Ramos (cell line): ENCODE data around the gene OSBPL9.
"Not testable (repeated sequence)": the region's sequence is repeated elsewhere in the genome, so short reads cannot be mapped to it uniquely, and the experiment has no call there.

Experiments
- in situ Hi-C: fragments of 300-500 bp; cut with MboI; formaldehyde crosslinking; loops from one replicate; pipeline ENCODE4 v1.14.3; 2022; ENCODE audit warnings: low sequenced_read_pairs; ENCODE audit not compliant: unreplicated experiment

Gene OSBPL9

DNA sequence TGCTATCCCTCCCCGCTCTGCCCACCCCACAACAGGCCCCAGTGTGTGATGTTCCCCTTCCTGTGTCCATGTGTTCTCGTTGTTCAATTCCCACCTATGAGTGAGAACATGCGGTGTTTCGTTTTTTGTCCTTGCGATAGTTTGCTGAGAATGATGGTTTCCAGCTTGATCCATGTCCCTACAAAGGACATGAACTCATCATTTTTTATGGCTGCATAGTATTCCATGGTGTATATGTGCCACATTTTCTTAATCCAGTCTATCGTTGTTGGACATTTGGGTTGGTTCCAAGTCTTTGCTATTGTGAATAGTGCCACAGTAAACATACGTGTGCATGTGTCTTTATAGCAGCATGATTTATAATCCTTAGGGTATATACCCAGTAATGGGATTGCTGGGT lies 84.9 kb downstream of the OSBPL9 start:
- in situ Hi-C loops = not testable (repeated sequence)

DNA sequence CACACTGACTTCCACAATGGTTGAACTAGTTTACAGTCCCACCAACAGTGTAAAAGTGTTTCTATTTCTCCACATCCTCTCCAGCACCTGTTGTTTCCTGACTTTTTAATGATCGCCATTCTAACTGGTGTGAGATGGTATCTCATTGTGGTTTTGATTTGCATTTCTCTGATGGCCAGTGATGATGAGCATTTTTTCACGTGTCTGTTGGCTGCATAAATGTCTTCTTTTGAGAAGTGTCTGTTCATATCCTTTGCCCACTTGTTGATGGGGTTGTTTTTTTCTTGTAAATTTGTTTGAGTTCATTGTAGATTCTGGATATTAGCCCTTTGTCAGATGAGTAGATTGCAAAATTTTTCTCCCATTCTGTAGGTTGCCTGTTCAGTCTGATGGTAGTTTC lies 85.3 kb downstream of the OSBPL9 start:
- in situ Hi-C loops = not testable (repeated sequence)

DNA sequence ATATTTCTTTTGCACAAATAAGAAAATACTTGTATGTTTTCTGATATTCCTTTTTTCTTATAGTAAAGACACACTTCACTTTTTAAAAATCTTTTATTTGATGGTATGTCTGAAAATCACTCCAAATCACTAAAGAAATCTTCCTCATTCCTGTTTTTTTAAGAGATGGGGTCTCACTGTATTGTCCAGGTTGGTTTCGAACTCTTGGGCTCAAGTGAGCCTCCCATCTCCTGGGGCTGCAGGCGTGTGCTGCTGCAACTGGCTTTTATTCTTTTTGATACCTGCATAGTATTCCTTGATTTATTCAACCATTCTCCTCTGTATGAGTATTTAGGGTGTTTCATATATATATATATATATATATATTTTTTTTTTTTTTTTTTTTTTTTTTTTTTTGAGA lies 88.1 kb downstream of the OSBPL9 start:
- in situ Hi-C loops = no loop called here

DNA sequence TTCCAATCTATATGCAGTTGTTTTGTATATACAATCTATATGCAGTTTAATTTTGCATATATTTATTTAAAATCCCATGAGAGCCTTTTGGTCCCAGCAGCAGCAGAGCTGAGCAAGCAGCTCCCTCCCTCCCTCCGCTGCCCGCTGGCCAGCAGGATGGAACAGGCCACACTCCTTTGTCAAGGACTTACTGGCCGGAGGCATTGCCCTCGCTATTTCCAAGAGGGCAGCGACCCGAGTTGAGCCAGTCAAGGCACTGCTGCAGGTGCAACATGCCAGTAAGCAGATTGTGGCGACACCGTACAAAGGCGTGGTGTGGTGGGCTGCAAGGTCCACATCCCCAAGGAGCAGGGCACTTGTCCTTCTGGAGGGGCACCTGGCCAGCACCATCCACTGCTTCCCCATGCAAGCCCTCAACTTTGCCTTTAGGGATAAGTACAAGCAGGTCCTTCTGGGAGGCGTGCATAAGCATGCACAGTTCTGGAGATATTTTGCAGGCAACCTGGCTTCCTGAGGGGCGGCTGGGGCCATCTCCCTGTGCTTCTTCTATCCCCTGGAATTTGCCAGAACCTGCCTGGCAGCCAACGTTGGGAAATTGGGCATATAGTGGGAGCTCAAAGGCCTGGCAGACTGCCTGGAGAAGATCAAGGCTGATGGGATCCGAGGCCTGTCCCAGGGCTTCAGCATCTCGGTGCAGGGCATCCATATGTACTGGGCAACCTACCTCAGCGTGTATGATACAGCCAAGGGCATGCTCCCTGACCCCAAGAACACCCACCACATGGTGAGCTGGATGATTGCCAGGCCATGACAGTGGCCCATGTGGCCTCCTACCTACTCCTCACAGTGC lies 92.2 kb downstream of the OSBPL9 start:
- in situ Hi-C loops = no loop called here

DNA sequence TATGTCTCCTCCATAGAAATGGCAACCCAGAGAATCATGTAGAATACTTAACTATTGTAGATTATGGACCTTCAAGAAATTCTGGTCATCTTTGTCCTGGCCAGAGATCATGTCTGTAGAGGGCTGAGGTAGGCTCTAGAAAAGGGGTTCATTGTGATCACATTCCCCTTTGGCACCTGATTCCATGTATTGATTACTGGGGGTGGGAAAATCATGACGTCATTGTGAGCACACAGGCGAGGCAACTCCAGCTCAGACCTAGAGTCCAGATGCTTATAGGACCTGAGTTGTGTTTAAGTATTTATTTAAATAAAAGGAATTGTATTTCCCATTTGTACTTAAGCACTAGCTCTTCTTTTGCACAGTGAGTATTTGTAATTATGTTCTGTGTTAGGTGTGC lies 93.1 kb downstream of the OSBPL9 start:
- in situ Hi-C loops = no loop called here

DNA sequence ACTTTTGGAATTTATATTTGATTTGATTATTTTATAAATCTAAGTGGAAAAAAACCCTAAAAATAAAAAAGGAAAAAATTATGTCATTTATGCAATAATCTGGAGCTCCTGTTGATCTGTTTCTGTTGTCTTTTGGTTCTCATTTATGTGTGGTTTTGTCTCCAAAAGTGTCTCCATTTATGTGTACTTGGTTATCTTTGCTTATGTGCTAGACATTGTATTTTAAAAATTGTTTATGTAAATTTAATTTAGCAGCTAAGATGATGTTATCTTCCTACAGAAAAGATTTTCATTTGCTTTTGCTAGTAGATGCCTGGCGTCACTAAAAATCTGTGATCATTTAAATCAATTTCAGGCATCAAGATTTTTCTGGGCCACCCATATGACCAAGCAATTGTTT lies 95.7 kb downstream of the OSBPL9 start:
- in situ Hi-C loops = no loop called here

DNA sequence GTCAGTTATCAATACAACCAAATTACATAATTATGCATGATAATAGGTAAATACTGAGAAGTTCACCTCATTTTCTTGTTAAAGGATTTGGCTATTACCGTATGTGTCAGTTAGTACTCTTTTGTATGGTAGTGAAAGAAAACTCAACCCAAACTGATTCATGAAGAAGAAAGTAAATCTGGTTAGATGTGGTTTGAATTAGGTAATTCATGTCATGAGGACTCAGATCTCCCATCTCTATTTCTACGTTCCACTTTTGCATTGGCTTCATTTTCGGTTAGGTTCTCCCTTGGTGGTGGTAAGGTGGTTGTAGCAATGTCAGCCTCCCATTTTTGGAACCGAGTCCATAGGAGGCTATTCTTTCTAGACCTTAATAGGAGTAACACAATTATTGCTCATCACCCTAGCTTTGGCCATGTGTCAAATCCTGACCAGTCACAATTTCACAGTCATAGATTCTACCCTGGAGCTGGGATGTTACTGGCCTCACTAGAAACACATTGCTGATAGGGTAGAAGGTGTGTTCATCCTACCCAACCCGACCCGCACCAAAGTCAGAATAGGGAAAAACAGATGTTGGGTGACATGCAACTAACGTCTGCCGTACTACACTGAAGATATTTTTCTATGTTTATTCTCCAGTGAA lies 97.6 kb downstream of the OSBPL9 start:
- in situ Hi-C loops = no loop called here

DNA sequence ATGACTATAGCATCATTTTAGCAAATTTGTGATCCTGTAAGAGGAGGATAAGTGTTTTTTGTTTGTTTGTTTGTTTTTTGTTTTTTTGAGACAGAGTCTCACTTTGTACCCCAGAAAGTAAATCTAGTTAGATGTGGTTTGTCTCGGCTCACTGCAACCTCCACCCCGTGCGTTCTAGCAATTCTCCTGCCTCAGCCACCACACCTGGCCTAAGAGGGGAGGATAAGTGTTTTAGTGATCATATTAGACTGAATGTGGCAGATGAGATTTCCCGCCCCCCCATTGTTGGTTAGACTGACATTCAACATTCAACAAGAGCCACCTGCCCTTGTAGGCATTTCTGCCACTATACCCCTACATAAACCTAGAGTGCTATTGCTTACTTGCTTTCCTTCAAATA lies 98.5 kb downstream of the OSBPL9 start:
- in situ Hi-C loops = no loop called here

DNA sequence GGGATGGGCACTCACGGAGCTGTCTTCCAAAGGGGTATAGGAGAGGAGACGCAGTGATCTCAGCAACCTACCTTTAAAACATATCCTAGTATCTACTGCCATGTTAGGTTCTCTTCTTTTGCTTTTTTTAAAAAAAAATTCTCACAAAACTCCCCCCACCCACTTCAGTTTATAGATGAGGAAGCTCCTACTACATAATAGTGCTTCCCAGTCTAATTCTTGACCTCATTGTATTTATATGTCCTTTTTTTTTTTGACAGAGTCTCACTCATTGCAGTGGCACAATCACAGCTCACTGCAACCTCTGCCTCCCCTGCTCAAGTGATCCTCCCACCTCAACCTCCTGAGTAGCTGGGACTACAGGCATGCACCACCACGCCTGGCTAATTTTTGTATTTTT lies 99.9 kb downstream of the OSBPL9 start:
- in situ Hi-C loops = no loop called here

DNA sequence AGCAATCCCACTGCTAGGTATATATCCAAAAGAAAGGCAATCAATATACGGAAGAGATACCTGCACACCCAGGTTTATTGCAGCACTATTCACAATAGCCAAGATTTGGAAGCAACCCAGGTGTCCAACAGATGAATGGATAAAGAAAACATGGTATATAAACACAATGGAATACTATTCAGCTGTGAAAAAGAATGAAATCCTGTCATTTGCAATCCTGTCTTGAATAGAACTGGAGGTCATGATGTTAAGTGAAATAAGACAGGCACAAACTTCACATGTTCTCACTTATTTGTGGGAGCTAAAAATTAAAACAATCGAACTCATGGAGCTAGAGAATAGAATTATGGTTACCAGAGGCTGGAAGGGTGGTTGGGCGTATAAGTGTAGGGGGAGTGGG lies 101.0 kb downstream of the OSBPL9 start:
- in situ Hi-C loops = no loop called here

DNA sequence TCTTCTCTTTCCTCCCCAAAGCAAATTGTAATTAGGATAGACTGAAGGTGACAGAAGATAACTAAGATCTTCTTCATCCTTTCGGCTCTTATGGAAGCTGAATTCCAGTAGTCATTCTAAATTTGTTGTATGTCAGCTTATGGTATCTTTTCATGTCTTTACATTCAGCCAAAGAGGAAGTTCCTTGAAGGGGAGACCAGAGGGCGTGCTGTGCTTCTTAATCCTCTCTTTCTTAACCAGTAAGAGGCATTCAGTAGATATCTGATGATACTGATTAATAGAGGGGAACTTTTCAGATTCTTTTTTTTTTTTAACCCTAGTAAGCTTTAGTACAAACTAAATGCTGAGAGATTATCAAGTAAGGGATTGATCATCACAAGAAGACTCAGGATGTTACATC lies 102.3 kb downstream of the OSBPL9 start:
- in situ Hi-C loops = no loop called here

DNA sequence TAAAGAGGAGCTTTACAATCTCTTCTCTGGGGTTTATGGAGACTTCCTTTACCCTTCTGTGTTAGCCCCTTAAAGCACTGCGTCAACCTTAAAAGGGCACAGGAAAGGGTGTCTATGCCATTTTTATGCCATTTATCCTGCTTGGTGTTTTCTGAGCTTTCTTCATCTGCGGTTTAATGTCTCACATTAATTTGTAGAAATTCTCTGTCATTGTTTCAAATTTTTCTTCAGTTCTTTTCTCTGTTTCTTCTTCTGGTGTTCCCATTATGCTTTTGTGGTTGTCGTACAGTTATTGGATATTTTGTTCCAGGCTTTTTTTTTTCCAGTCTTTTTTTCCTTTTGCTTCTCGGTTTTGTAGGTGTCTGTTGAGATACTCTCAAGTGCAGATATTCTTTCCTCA lies 107.9 kb downstream of the OSBPL9 start:
- in situ Hi-C loops = no loop called here

DNA sequence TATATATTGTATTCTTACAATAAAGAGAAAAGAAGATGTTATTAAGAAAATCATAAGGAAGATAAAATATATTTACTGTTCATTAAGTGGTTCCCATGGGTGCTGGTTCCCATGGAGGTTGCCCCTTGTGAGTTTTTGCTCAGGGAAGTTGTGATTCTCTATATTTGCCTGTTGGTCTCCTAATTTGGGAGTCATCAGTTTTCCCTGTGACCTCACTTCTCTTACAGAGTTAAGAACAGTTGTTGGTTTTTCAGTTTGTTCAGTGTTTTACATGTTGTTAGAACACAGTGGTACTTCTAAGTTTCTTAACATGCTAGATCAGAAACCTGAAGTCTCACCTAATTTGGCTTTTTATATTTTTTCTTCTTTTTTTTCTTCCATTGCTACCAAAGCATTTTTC lies 109.2 kb downstream of the OSBPL9 start:
- in situ Hi-C loops = no loop called here

DNA sequence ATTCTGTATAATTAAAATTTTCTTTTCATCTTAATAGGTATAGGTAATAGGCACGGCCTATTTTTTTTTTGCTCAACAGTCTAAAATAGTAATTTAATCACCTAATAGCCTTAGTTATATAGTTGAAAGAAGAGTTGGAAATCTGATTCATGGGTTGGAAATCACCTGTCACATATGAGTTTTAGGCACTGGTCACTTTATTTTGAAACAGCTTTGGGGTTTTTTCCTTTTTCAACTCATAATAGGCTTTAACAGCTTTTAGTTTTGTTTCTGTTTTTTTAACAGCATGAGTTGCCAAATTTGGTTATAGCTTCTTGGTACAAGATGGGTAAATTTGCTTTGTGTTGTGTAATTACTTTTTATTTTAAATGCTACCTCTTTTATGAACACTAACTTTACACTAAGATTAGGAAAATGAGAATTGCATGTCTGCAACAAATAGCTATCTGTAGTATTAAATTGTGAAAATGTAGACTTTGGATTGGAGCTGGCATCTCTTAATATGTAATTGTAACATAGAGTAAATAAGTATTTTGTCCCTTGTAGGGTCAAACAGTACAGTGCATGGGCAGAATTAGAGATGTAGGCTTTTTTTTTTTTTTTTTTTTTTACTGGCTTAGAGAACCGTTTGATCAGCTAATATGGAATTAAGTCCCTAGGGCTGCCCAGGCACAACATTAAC lies 109.8 kb downstream of the OSBPL9 start:
- in situ Hi-C loops = no loop called here

DNA sequence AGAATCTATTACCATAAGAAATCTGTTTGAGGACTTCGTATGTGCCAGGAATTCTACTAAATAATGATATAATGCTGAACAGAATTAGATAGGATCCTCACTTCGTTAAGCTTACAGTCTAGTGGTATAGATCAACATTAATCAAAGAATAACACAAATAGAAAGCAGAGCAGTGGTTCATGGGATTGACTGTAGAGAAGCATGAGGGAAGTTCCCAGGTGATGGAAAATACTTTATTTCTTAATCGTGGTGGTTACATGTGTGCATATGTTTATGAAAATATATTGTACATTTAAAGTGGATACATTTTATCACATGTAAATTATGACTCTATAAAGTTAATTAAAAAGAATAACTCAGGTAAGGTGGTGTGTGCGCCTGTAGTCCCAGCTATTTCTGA lies 110.5 kb downstream of the OSBPL9 start:
- in situ Hi-C loops = no loop called here

DNA sequence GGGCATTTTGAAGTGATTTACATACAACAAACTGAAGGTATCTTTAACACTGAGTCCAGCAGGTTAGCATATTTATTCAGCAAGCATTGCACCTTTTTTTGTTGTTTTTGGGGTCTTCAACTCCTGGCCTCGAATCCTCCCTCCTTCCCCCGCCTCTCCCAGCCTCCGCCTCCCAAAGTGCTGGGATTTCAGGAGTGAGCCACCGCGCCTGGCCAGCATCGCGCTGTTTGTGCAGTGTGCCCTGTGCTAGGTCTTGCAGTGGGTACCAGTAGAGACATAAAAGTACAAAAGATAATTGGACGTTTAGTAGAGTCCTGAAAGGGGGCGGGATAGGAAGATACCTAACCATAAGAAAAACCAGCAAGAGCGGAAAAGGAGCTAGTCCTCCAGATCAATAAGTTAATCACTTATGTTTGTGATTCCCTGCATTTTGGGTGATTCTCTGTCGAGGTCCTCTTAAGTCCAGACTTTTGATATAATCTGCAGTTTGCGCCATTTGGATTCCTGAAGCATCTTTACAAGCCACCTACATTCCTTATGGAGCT lies 111.8 kb downstream of the OSBPL9 start:
- in situ Hi-C loops = no loop called here

DNA sequence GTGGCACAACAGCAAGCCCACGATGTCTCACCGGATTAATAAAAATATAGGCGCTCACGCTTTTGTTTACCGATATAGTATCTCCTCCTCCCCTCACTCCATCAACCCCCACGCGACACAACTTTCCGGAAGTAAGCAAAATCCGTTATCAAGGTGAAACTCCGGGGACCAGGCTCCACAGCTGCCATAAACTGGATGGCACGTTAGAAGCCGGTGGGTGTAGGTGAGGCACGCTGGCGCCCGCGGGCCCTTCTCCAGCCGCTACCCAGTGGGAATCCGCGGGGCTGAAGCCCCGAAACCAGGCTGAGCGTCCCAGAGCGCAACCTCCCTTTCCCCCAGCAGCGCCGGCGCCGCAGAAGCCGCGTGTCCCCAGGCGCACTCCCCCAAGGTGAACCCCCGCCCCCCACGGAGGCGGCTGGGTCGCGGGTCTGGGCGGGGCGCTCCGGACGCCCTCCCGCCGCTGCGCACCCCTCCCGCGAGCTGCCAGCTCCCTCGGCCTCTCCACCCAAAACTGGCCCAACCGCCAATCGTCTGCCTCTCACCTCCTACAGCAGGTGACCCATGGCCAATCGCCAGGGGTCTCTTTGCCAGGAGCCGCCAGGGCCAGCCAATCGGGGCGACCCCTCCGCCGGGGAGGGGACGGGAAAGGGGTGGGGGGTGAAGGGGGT lies 112.4 kb downstream of the OSBPL9 start:
- in situ Hi-C loops = no loop called here

DNA sequence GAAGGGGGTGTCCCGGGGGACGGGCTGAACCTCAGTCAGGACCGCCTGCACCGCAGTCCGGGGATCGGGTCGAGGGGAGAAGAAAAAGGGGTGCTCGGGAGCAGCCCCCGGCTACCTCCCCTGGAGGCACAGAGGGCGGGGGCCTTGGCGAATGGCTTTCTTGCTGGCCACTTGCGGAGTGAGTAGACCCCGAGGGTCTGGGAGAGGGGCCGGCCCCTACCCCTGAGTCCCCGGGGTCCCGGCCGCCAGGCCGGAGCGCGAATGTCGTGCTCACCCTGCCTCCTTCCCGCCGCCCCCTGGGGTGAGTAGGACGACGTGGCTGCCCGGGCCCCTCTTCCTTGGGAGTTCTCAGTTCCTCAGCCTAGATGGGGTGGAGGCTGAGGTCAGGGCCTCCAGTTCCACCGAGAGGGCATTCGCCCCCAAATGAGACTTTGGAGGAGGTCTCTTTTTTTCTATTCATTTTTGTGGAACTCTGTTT lies 113.0 kb downstream of the OSBPL9 start:
- in situ Hi-C loops = no loop called here

DNA sequence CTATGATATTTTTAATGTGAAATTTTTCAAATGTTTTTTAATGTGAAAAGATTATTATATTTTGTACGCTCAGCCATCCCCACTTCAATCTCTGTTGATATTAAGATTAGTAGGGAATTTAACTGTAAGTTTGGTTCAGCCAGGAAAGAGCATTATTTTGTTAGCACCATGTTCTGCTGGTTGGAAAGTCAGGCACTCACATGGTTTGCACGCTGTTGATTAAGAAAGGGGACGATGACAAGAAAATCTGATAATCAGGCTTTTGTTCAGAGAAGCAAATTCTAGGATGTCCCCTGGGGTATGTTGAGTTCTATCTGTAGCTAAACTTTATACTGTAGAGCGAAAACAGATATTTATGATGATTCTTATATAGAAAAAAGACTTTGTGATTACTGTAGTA lies 115.1 kb downstream of the OSBPL9 start:
- in situ Hi-C loops = no loop called here

DNA sequence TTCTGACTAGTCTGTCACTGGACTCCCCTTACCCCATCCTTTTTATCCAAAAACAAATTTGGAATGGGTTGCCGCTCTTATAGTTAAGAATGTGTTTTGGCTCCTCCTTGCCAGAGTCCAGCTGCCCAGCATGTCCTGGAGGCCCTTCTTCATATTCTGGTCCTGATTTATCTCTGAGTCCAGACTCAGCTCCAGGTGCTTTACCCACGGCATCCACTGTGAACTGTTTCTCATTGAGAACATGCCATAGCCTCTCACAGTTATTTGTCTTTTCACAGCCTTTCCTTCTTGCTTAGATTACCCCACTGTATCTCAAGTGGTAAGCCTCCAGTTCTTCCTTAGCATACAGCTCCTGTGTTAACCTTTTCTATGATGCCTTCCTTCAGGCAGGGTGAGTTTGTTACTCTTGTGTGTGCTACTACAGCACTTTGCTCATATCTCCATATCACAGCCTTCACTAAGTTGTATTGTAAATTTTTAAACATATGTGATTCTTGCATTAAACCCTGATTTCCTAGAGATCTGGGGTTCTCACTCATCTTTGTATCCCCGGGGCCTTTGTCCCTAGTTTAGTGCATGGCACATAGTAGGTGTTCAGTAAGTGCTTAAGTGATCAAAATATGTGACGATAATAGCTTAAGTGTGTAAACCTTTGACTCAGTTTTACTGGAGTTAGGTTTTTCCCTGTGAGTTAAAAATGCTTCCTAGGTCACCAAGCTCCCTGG lies 116.0 kb downstream of the OSBPL9 start:
- in situ Hi-C loops = no loop called here
